Spinal cord (tissue), 10 donors: ENCODE results near the gene NUP210. TPM values are rescaled to one million over a fixed set of nuclear protein-coding genes. Genes with fewer than 3 reads are reported as not detected.

ENCODE experiments used
- DNase-seq, 6 donors: peaks; one replicate each; pipeline versions ENCODE4 v3.0.0 to v3.0.0-alpha.2; 2013 to 2015; ENCODE audit warnings: low spot score in 6 of 6, low read depth in 4 of 6
- H3K27ac ChIP-seq: one replicate; pipeline ENCODE4 v1.5.1; 2013; ENCODE audit warnings: low read depth, low read length, control low read depth
- H3K27me3 ChIP-seq: one replicate; pipeline ENCODE4 v1.6.1; 2013; ENCODE audit warnings: low read length; ENCODE audit not compliant: control insufficient read depth, insufficient read depth
- H3K36me3 ChIP-seq: one replicate; pipeline ENCODE4 v1.6.1; 2013; ENCODE audit warnings: low read length; ENCODE audit not compliant: control insufficient read depth, insufficient read depth
- H3K4me1 ChIP-seq: one replicate; pipeline ENCODE4 v1.6.1; 2013; ENCODE audit warnings: low read length; ENCODE audit not compliant: control insufficient read depth, insufficient read depth
- H3K4me3 ChIP-seq: one replicate; pipeline ENCODE4 v1.5.1; 2013; ENCODE audit warnings: low read depth, low read length, control low read depth
- H3K9me3 ChIP-seq: one replicate; pipeline ENCODE4 v1.6.1; 2013; ENCODE audit warnings: low read length; ENCODE audit not compliant: control insufficient read depth, insufficient read depth
- WGBS: methylation state at CpG from one replicate; pipeline ENCODE4 v1.1.5; 2013; ENCODE audit warnings: missing lambda C conversion rate; ENCODE audit not compliant: insufficient coverage; 5-methylcytosine and 5-hydroxymethylcytosine counted together
- polyA plus RNA-seq, 2 donors: library from polyadenylated mRNA; unstranded; fragments of 120-200 nt; gene quantifications; one replicate each; pipeline ENCODE4 v1.2.1, GENCODE V29; 2013; ENCODE audit not compliant: insufficient read length in 2 of 2
- small RNA-seq: library from RNA; depleted of rRNA; stranded (forward); fragments of <200 nt; gene quantifications from one replicate; pipeline ENCODE3, GENCODE V24; 2014; ENCODE audit warnings: low replicate concordance
- total RNA-seq, 2 donors: library from RNA; depleted of rRNA in 1 of 2; stranded (reverse); fragments of 120-200 nt in 1 of 2; fragments of >200 nt in 1 of 2; gene quantifications; one replicate each; pipeline versions ENCODE4 v1.2.3 to v1.2.4, GENCODE V29; 2013 to 2014
- donor health status: healthy.

NUP210 gene
- total and polyA plus RNA-seq, 4 donors = 9.6 to 19.2 (median 13.1) TPM

DNA sequence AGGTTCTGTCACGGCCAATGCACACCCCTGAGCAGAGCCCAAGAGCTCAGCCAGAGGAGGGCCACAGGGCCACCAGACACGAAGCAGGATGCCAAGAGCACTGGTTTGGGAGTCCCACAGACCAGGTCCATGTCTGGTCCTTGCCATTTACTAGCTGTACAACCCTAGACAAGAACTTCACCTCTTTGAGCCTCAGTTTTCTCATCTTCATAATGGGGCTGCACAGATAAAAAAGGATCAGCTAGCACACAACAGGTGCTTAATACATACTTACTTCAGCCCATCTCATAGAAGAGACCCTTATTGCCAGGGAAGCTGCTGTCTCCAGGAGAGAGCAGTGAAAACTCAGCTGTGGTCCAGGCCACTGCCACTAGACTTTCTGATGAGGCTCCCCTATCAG, 152.0 kb downstream of the NUP210 start:
- 91% methylated on average over 2 of the region's 2 CpGs for WGBS
- no peaks in the 10 kb centered on the region for H3K36me3 ChIP-seq
- no peak overlapping the region for H3K4me3 ChIP-seq
- H3K9me3 ChIP-seq = peaks cover 3% of the 10 kb centered on the region
- no peaks in the 10 kb centered on the region for H3K27me3 ChIP-seq
- no peak overlapping the region for H3K27ac ChIP-seq
- no peak for DNase-seq
- peaks cover 23% of the 10 kb centered on the region for H3K4me1 ChIP-seq

DNA sequence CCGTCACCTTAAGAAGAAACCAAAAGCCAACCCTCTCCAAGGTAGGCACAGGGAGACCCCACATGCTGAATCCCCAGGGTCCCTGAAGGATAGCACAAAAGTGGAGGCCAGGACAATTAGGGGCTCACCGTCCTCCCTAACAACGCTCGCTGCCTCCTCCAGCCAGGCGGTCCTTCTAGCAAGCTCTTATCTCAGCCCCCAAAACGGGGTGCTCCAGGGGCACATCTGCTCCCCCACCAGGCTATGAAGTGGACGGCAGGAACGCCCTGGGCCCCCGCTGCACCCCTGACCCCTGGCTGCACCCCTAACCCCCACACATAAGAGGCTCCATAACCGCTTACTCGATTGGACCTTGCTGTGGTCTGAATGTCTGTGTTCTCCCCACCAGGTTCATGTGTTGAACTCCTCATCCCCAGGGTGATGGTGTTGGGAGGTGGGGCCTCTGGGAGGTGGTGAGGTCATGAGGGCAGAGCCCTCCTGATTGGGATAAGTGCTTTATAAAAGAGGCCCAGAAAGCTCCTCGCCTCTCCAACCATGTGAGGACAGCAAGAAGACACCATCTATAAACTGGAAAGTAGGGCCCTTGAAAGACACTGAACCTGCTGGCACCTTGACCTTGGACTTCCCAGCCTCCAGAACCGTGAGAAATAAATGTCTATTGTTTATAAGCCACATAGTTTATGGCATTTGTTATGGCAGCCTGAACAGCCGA, 153.3 kb downstream of the NUP210 start:
- Histone ChIP-seq H3K36me3 (no peaks in the 10 kb centered on the region), H3K4me3 (no peak overlapping the region), H3K27ac (no peak overlapping the region), H3K9me3 (peaks cover 3% of the 10 kb centered on the region), H3K4me1 (peaks cover 28% of the 10 kb centered on the region), H3K27me3 (no peaks in the 10 kb centered on the region)
- WGBS = 94% methylated on average over 5 of the region's 14 CpGs
- no peak for DNase-seq

Small RNA genes within 50 kb of the gene (small RNA-seq; reads per million reads assigned to genes)
- not detected for gene AC027124.2

Other genes starting within 250 kb of the NUP210 start
- 10 to 100 TPM; 18.9 to 24.0 TPM for gene HDAC11, start 60.0 kb upstream of the NUP210 start, total RNA-seq
- gene HDAC11, start 60.0 kb upstream of the NUP210 start, polyA plus RNA-seq = 10 to 100 TPM; 31.6 to 39.8 TPM
- 10 to 100 TPM; 35.2 to 81.9 TPM for gene FBLN2, start 128.8 kb upstream of the NUP210 start, total RNA-seq
- 10 to 100 TPM; 19.5 to 27.9 TPM for gene FBLN2, start 128.8 kb upstream of the NUP210 start, polyA plus RNA-seq